GM18873 (cell line): ENCODE data around the gene GTF3C4.
"Not testable (repeated sequence)": the region's sequence is repeated elsewhere in the genome, so short reads cannot be mapped to it uniquely, and the experiment has no call there.

Source experiments
- ATAC-seq: cut with Tn5 transposase; IDR thresholded peaks from one replicate; pipeline ENCODE4 v1.9.1; 2021; ENCODE audit warnings: mild to moderate bottlenecking, moderate library complexity, moderate number of reproducible peaks; ENCODE audit not compliant: unreplicated experiment, low FRiP score

GTF3C4 gene

DNA sequence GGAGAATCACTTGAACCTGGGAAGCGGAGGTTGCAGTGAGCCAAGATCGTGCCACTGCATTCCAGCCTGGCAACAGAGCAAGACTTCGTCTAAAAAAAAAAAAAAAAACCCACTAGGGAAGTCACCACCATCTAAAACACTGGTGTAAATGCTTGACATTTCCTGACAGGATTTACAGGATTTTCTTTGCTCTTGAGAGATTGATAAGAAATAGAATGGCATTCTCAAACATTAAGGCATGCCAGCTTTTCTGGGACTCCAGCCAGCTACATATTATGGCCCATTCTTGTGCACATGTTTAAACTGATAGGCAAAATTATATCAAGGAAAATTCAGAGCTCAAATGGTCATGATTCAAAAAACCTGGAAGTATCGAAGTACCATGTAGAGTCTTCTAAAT is 28.7 kb downstream of the GTF3C4 start:
- ATAC-seq: no peak

DNA sequence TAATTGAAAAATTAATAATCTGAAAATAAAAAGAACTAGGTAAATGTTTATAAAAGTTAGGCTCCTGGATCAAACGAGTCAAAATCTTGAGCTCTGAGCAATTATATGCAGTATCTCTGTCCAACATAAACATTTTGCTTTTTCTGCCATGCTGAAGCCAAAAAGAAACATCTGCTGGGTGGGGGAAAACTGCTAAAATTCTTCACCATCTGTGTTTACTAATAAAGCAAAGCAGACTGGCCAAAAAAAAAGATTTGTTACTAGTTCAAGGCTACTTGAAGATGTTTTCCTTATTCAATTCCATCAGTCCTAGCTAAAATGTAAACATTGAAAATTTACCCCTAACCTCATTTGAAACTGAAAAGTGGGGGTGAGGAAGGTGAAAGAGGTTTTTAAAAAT is 29.7 kb downstream of the GTF3C4 start:
- ATAC-seq: no peak

DNA sequence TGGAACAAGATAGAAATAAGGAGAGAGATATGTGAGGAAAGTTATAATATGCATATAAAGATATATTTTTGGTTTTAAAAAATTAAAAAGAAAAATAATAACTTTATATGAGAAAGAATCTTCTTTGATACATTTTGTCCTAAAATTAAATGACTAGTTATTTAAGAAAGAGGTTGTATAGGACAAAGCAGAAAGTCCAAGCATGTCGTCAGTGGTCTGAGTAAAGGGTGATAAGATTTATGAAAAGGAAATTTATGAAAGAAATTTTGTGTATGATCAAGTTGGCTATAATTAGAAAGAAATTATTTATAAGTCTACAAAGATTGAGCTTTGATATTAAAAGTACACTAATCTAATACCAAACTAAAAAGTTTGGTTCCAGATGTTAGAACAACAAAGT is 32.0 kb downstream of the GTF3C4 start:
- no peak for ATAC-seq

DNA sequence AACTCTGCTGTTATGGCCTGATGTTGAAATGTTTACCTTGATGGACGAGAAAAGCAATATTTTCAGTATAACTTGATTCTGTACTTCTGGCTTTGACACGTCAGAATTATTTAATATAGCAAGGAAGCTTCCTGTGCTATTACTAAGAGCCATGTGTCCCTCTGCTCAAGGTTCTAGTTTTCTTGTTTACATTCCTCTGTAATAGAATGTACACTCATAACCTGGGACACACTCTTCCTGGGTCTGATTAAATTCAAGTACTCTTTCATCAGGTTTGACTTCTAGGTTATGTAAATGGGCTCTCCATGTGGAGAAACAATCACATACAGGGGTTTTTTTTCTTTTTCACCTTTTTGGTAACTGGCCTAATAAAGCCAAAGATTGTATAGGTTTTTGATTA is 33.1 kb downstream of the GTF3C4 start:
- no peak for ATAC-seq

DNA sequence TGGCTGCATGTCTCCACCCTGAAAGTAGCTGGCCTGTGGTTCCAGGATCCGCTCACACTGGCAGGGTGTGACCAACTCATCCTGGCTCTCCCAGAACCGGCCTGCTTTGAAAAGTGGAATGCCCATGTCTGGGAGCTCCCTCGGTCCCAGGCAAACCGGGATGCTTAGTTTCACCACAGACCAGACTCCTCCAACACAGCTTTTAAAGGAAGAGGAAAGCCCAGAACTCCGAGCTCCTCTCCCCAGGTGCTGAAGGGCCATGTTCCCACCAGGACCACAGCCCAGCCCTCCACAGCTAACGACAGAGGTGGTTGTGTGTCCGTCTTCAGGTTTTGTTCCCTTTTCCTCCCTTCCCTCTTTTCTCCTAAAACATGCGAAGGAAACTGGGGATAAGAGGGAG is 38.0 kb downstream of the GTF3C4 start:
- no peak for ATAC-seq

DNA sequence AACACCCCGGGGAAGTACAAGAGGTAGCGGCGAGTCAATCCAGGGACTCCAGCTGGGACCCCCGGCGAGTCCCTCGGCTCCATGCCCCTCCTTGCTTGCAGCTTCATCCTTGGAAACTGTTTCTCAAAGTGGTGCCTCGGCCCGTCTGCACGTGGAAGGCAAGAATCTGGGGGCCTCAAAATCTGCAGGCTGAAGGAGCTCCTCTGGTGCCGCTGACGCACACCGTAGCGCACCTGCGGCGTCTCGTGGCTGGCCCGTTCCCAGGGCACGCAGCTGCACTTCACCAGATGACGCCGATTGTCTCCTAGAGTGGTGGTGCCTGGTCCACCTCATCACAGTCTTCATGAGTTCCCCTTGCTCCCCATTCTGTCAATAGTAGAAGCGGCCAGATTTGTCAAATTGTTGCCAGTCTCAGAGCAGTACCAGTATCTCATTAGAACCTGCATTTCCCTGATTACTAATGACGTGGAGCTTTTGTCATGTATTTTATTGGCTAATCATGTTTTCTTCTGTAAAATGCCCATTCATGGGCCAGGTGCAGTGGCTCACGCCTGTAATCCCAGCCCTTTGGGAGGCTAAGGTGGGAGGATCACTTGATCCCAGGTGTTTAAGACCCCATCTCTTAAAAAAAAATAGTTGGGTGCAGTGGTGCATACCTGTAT is 38.6 kb downstream of the GTF3C4 start:
- no peak for ATAC-seq

DNA sequence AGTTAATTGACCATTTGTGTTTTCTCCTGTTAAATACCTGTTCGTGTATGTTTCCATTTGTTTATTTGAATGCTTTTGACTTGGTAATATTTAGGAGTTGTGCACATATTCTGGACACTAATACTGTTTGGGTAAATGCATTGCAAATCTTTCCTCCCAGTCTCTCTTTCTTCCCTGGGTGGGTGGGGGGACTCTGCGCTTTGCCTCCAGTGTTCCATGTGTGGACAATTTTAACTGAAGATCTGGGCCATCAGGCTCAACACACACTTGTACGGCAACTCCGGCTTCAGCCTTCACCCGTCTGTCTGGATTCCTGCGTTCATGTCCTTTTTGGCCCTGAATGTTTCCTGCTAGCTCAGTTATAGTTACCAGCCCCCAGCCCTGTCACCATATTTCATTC is 40.1 kb downstream of the GTF3C4 start:
- no peak for ATAC-seq

DNA sequence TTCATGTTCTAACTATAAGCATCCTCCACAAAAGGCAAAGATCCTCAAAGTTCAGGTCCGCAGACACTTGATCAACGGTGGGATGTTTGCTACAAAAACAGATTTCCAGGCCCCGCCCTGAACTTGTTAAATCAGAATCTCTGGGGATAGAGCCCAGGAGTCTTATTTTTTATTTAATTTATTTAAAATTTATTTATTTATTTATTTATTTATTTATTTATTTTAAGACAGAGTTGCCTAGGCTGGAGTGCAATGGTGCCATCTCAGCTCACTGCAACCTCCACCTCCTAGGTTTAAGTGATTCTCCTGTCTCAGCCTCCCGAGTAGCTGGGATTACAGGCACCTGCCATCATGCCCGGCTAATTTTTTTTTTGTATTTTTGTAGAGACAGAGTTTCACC is 40.9 kb downstream of the GTF3C4 start:
- ATAC-seq: not testable (repeated sequence)

DNA sequence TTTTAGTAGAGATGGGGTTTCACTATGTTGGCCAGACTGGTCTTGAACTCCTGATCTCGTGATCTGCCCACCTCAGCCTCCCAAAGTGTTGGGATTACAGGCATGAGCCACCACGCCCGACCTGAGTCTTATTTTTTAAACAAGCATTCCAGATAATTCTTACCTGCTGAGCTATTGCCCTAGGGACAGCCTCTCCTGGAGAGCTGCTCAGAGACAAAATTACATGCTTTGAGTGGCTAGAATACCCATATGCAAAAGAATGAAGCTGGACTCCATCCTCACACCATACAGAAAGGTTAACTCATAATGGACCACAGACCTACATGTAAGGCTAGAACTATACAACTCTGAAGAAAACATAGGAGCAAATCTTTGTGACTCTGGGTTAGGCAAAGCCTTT is 41.6 kb downstream of the GTF3C4 start:
- ATAC-seq: no peak

DNA sequence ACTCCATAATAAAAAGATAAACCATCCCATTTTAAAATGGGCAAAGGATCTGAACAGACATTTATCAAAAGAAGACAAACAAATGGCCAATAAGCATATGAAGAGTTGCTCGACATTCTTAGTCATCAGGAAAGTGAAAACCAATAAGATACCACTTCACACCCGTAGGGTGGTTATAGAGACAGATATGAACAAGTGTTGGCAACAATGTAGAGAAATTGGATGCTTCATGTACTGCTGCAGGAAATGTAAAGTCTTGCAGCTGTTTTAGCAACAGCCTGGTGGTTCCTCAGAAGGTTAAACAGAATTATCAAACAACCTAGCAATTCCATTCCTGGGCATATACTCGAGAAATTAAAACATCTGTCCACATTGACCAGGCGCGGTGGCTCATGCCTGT is 42.5 kb downstream of the GTF3C4 start:
- ATAC-seq: no peak

DNA sequence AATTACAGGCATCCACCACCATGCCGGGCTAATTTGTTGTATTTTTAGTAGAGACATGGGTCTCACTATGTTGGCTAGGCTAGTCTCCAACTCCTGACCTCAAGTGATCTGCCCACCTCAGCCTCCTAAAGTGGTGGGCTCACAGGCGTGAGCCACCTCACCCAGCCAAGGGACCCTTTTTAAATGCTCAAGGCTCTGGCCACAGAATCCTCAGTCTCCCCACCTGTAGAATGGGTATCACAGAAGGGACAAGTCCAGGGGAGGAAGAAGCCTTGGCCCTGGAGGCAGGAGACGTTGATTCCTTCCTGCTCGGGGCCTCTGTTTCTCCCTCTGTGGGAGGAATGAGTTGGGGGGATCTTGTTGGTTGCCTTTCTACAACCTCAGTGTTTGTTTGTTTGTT is 45.7 kb downstream of the GTF3C4 start:
- ATAC-seq: no peak

DNA sequence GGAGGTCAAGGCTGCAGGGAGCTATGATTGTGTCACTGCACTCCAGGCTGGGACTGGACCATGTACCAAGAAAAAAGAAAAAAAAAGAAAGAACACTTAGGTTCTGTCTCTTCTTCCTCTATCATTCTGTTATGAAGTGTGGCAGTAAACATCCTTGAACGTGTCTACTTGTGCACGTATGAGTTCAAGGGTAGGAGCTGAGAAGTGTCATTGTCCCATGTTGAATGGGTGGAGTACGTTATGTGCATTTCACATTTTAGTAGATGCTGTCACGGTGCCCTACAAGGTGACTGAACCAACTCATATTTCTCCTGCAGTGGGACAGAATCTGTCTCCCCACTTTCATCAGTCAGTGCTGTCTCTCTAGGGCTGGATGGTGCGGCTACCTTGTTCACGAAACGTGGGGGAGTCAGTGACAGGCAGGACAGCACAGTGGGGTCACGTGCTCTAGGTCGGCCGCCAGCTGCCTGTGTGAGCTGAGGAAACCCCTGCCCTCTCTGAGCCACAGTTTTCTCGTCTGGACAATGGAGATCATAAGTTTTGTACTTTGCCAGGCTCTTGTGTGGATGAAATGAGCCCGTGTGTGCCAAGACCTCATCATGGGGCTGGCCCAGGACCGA is 47.2 kb downstream of the GTF3C4 start:
- ATAC-seq: no peak

DNA sequence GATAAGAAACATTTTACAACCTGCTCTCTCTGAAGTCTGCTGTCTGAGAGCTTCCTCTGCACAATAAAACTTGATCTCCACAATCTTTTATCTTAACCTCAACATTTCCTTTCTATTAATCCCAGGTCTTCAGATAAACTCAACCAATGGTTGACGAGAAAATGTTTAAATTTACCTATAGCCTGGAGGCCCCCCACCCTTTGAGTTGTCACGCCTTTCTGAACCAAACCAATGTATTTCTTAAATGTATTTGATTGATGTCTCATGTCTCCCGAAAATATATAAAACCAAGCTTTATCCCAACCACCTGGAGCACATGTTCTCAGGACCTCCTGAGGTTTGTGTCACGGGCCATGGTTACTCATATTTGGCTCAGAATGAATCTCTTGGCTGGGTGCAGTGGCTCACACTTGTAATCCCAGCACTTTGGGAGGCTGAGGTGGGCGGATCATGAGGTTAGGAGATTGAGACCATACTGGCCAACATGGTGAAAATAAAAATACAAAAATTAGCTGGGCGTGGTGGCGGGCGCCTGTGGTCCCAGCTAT is 48.2 kb downstream of the GTF3C4 start:
- not testable (repeated sequence) for ATAC-seq

DNA sequence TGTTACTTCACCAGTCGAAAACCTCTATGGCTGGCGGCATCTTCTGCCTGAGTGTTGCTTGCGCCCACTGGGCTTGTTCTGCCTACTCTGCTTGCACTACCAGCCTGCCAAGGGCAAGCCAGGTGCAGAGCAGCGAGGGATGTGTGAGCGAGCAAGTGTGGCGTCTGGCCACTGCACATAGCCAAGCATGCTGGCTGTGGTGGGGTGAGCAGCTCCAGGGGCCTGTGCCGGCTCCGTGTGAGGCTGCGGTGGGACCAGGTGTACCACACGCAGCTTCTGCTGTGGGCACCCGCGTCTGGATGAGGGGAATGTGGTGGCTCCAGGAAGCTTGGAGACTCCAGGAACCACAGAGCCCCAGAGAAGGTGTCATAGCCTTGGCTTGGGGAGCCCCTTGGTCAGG is 51.4 kb downstream of the GTF3C4 start:
- ATAC-seq: no peak

DNA sequence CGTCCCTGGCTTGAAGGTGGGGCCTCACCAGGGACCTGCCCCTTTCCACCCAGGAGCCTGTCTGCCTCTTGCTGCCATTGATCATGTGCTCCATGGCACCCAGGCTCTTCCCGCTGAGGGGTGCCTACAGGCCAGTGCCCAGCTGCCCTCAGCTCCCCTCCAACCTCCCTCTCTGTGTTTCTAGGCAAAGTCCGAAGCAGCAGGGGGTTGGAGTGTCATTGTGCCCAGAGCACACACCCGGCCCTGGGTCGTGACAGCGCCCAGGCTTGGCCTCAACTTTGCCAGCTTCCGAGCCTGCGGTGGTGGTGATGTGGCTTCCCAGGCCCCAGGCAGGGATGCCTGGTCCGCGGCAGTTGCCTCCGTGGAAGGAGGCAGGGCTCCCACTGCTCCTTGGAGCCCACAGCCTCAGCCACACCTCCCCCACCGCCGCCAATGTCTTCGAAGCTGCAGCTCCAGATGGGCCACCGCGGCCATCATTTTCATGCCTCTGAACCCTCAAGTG is 52.4 kb downstream of the GTF3C4 start:
- no peak for ATAC-seq

DNA sequence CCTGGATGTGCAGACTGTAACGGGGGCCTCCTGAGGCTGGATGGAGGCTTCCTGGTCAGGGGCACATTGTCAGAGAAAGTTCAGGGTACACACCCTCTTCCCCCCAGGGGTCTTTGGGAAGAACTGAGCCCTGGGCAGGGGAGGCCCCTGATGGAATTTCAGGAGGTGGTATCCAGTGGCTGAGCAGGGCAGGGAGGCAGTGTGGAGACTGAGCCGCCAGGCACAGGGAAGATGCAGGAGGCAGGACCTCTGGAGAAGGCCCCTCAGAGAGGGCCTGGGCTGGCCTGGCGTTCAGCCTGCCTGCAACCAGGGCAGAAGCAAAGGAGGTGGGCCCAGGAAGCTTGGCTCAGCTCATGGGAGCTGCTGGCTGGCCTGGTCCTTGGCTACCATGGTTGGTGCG is 53.5 kb downstream of the GTF3C4 start:
- no peak for ATAC-seq

DNA sequence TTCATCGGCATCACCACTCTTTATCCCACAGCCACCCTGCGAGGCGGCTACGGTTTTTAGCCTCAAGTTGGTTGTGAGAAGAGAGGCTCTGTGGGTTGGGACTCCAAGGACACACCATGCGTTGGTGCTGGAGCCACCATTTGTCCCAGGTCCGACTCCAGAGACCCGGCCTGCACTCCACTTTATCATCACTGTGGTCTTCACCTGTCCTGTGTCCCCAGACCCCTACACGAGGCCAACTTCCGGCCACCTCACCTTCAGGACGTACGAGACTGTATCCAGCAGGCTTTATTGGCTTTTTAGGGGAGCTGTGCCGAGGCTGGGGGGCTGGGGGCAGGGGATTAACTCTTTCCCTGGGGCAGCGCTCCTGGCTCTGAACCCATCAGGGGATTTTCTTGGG is 55.0 kb downstream of the GTF3C4 start:
- no peak for ATAC-seq

DNA sequence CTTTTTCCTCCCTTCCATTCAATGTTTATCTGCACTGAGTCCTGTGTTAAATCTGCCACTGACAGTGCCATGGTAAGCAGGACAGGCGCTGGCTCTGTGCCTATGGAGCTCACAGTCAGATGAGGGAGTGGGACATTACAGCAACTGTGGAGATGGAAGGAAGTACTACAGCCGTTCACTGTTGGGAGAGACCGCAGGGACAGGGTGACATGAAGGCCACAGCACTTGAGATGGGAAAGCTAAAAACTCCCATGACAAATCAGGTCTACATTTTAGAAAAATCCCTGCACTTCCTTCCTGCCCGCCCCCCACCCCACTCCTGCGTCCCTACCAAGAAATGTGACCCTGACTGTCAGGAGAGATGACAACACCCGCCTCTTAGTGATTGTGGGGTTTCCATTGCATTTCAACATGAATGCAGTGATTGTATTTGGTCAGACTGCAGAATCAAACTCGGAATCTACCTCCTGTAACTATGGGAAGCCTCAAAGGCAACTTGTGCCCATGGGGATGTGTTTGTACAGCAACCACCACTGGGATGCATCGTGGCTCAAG is 56.4 kb downstream of the GTF3C4 start:
- ATAC-seq: no peak

DNA sequence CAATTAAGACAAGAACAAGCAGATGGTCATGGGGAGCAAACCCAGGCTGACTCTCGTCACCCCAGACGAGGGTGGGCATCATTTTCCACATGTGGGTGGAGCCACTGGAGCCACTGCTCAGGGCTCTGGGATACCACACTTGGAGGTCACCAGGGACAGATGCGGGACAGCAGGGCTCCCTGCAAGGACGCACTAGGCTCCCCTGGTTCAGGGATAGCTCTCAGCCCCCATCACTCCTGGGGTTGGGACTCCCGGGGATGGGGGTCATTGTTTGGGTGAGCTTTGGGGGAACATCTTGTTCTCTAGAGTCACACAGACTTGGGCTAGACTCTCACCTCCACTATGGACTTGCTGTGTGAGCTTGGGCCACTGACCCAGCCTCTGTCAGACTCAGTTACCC is 57.8 kb downstream of the GTF3C4 start:
- no peak for ATAC-seq

DNA sequence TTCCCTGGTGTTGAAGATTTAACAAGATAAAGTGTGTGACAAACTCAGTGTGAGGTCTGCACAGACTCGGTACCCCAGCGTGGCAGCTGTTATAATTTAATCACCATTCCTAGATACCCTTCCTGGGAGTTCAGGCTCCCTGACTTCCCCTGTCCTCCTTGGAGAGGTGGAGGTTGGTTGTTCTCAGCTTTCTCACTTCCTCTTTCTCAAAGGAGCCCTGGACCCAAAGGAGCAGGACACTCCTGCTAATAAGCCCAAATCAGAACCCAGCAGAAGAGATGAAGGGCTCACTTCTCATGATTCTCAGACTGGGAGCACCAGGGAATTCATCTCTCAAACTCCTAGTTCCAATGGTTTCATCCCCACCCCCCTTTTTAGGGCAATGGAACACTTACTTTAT is 58.2 kb downstream of the GTF3C4 start:
- no peak for ATAC-seq

DNA sequence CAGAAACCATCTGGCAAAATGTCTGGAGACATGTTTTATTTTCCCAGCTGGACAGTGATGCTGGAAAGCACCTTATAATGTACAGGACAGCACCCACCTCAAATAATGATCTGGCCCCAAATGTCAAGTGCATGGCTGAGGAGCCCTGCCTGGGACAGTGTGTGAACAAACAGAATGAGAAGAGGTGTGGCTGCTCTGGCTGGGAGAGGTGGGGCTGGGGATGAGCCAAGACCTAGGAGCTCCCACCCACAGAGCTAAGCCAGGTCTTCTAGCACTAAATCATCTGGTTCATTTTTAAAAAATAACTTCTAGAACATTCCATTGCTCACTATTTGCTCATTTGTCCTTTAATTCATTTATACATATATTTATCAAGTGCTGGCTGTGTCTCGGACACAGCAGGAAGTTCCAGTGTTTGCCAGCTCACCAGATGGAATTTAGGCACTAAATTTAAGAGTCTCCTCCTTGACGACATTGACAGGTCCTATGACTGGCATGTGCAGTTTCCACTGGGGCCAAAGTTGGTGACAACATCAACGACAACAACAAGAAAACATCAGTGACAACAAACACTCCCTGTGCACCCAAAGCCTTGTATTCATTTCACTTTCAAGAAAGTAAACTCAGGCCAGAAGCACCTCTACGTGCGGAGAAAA is 59.1 kb downstream of the GTF3C4 start:
- ATAC-seq: no peak
